Left kidney (tissue), 2 donors: Measurements from ENCODE around the gene TBX10. TPM values are rescaled to one million over a fixed set of nuclear protein-coding genes. Genes with fewer than 3 reads are reported as not detected.
"Not testable (repeated sequence)": the region's sequence is repeated elsewhere in the genome, so short reads cannot be mapped to it uniquely, and the experiment has no call there.

ENCODE experiments used
- DNase-seq: peaks from one replicate; pipeline ENCODE4 v3.0.0-alpha.2; 2013
- polyA plus RNA-seq: library from polyadenylated mRNA; unstranded; fragments of 120-200 nt; gene quantifications from one replicate; pipeline ENCODE4 v1.2.1, GENCODE V29; 2013; ENCODE audit not compliant: insufficient read length

TBX10 gene
- polyA plus RNA-seq, 1 donor = not detected

GRCh38 chr11:67632175-67632981 is 7.2 kb downstream of the TBX10 start:
- no peak for DNase-seq

GRCh38 chr11:67631853-67632174 is 7.7 kb downstream of the TBX10 start:
- no peak for DNase-seq

- no peak for DNase-seq
Measured at GRCh38 chr11:67631411-67631810, 8.2 kb downstream of the TBX10 start.

GRCh38 chr11:67630943-67631331 is 8.6 kb downstream of the TBX10 start:
- no peak for DNase-seq

- peak; percentile 96 for DNase-seq
Measured at GRCh38 chr11:67630228-67630942, 9.2 kb downstream of the TBX10 start.

GRCh38 chr11:67629386-67630227 is 10.0 kb downstream of the TBX10 start, which contains the start of gene NUDT8:
Gene NUDT8, minus strand, starts transcription at chr11:67629937. Its CDS starts 26 bp downstream, at chr11:67629911.
- peak; percentile 64 for DNase-seq

- no peak for DNase-seq
Measured at GRCh38 chr11:67628710-67629385, 10.7 kb downstream of the TBX10 start.

GRCh38 chr11:67627812-67628624 is 11.5 kb downstream of the TBX10 start:
- no peak for DNase-seq

- no peak for DNase-seq
Measured at GRCh38 chr11:67627441-67627811, 12.1 kb downstream of the TBX10 start.

- no peak for DNase-seq
Measured at GRCh38 chr11:67626970-67627369, 12.6 kb downstream of the TBX10 start.

- DNase-seq = not testable (repeated sequence)
Measured at GRCh38 chr11:67626131-67626833, 13.3 kb downstream of the TBX10 start.

- not testable (repeated sequence) for DNase-seq
Measured at GRCh38 chr11:67623795-67624194, 15.8 kb downstream of the TBX10 start.

GRCh38 chr11:67622905-67623304 is 16.7 kb downstream of the TBX10 start:
- not testable (repeated sequence) for DNase-seq

GRCh38 chr11:67621928-67622327 is 17.6 kb downstream of the TBX10 start:
- DNase-seq = not testable (repeated sequence)

- DNase-seq = not testable (repeated sequence)
Measured at GRCh38 chr11:67620621-67621020, 18.9 kb downstream of the TBX10 start.

- DNase-seq = not testable (repeated sequence)
Measured at GRCh38 chr11:67619683-67620618, 19.6 kb downstream of the TBX10 start.

GRCh38 chr11:67618901-67619659 is 20.5 kb downstream of the TBX10 start:
- not testable (repeated sequence) for DNase-seq

GRCh38 chr11:67617243-67617953 is 22.2 kb downstream of the TBX10 start:
- no peak for DNase-seq
